ENCODE measurements around the gene CHFR.
"Not testable (repeated sequence)": the region's sequence is repeated elsewhere in the genome, so short reads cannot be mapped to it uniquely, and the experiment has no call there.

Gene CHFR

DNA sequence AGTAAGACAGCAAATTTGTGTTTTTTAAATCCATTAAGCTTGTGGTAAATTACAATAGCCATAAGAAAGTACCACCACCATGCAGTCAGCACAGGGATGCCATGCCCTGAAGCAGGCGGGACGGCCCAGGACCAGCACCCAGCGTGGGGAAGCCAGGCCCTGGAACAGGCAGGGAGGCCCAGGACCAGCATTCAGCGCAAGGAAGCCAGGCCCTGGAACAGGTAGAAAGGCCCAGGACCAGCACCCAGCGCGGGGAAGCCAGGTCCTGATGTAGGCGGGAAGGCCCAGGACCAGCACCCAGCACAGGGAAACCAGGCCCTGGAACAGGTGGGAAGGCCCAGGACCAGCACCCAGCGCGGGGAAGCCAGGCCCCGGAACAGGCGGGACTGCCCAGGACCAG is 13.2 kb downstream of the CHFR start:
- no peak overlapping the region for H3K27ac ChIP-seq (ENCODE audit: low read depth, low read length)
- no peaks in the 10 kb centered on the region for H3K4me1 ChIP-seq (ENCODE audit: control insufficient read depth, insufficient read depth, low read length)
- peaks cover 62% of the 10 kb centered on the region for H3K36me3 ChIP-seq (ENCODE audit: control insufficient read depth, insufficient read depth, low read length)
- H3K27me3 ChIP-seq (ENCODE audit: control insufficient read depth, insufficient read depth, low read length) = no peaks in the 10 kb centered on the region
- no peaks in the 10 kb centered on the region for H3K9me3 ChIP-seq (ENCODE audit: control insufficient read depth, insufficient read depth, low read length)
- H3K4me3 ChIP-seq (ENCODE audit: low read depth, low read length) = no peak overlapping the region
- H3K9ac ChIP-seq (ENCODE audit: low read depth, low read length) = no peak overlapping the region

DNA sequence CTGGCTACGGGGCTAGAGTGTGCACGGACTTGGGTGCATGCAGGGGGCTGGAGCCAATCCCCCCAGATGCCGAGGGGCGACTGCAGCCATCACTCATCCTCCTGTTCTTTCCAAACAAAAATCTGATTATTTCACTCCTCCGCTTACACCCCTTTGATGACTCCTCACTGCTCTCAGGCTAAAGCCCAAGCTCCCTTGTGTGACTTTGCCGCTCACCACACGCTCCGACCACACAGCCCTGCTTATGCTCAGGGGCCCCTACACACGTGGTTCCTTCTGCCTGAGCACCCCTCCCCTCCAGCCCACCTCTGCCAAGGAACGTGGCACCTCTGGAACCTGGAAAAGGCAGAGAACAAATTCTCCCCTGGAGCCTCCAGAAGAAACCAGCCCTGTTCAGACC is 13.7 kb downstream of the CHFR start:
- Histone ChIP-seq H3K27ac (ENCODE audit: low read depth, low read length) (no peak overlapping the region), H3K9me3 (ENCODE audit: control insufficient read depth, insufficient read depth, low read length) (no peaks in the 10 kb centered on the region), H3K4me3 (ENCODE audit: low read depth, low read length) (no peak overlapping the region), H3K4me1 (ENCODE audit: control insufficient read depth, insufficient read depth, low read length) (no peaks in the 10 kb centered on the region), H3K27me3 (ENCODE audit: control insufficient read depth, insufficient read depth, low read length) (no peaks in the 10 kb centered on the region), H3K36me3 (ENCODE audit: control insufficient read depth, insufficient read depth, low read length) (peaks cover 63% of the 10 kb centered on the region), H3K9ac (ENCODE audit: low read depth, low read length) (no peak overlapping the region)

DNA sequence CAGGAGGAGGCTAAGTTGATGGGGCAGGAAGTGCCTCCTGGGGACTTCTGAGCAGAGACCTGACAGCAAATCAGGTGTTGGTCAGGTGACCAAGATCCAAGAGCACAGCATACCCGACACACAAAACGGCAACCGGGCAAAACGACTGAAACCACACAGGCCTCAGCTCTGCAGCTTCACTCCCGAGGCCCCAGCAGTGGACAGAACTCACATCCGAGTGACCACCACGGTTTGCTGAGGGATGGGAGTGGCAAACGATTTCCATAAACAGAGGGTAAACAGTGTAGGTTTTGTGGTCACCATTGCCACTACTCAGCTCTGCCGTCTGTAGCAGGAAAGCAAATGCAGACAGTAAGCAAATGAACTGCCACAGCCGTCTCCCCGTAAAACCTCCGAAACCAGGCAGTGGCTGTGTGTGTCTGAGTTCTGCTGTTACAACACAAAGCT is 14.4 kb downstream of the CHFR start:
- H3K9ac ChIP-seq (ENCODE audit: low read depth, low read length) = no peak overlapping the region
- no peak overlapping the region for H3K27ac ChIP-seq (ENCODE audit: low read depth, low read length)
- H3K4me1 ChIP-seq (ENCODE audit: control insufficient read depth, insufficient read depth, low read length) = no peaks in the 10 kb centered on the region
- H3K9me3 ChIP-seq (ENCODE audit: control insufficient read depth, insufficient read depth, low read length) = no peaks in the 10 kb centered on the region
- no peaks in the 10 kb centered on the region for H3K27me3 ChIP-seq (ENCODE audit: control insufficient read depth, insufficient read depth, low read length)
- H3K4me3 ChIP-seq (ENCODE audit: low read depth, low read length) = no peak overlapping the region
- H3K36me3 ChIP-seq (ENCODE audit: control insufficient read depth, insufficient read depth, low read length) = peaks cover 64% of the 10 kb centered on the region

DNA sequence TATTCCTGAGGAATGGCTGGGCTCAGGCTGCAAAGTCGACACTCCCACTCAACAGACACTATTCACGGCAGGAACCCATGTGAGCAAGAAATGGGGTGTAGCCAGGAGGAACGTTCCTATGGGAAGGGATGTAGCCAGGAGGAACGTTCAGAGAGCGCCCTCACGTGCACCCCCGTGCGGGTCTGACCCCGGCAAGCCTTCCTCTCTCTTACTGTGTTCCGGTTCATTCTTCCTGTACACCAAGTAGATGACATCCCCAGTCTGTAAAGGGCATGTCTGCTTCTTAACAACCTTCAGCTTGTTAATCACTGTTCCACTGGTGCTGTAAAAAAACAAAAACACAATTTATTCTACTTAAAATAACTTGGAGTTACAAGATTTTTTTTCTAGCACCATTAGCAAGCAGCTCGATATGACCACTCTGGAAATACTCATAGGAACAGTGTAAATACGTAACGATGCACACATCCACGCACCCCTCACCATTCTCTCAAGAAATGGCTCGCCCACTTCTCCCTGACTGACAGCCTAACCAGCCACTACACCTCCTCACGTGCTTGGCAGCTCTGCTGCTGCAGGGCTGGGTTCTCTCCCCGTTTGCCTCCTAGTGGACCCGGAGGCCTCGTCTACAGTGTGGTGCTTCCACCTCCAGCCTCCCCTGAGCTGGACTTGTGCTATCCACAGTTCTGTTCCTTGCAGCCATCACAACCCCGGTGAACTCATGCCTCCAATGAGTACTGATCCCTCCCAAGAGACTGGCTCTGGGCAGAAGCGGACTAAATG is 15.1 kb downstream of the CHFR start:
- Histone ChIP-seq H3K27ac (ENCODE audit: low read depth, low read length) (no peak overlapping the region), H3K9me3 (ENCODE audit: control insufficient read depth, insufficient read depth, low read length) (no peaks in the 10 kb centered on the region), H3K4me3 (ENCODE audit: low read depth, low read length) (no peak overlapping the region), H3K27me3 (ENCODE audit: control insufficient read depth, insufficient read depth, low read length) (no peaks in the 10 kb centered on the region), H3K4me1 (ENCODE audit: control insufficient read depth, insufficient read depth, low read length) (no peaks in the 10 kb centered on the region), H3K9ac (ENCODE audit: low read depth, low read length) (no peak overlapping the region), H3K36me3 (ENCODE audit: control insufficient read depth, insufficient read depth, low read length) (peaks cover 68% of the 10 kb centered on the region)

DNA sequence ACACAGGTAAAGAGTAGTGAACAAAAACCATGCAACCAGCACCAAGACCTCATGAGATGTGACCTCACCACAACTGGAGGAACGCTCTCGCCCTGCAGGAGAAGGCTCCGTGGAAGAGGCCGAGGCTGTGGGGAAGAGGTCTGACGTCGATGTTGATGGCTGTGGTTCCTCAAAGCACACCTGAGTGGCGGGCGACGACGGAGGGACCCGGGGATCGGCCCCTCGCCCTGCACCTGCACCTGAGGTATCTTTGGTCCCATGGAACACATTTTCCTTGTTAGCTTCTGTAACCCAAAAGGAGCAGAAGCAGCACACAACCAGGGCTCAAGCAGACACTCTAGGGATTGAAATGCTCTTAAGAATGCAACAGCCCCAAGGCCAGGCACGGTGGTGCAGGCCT is 17.9 kb downstream of the CHFR start:
- Histone ChIP-seq H3K27ac (ENCODE audit: low read depth, low read length) (no peak overlapping the region), H3K9me3 (ENCODE audit: control insufficient read depth, insufficient read depth, low read length) (no peaks in the 10 kb centered on the region), H3K27me3 (ENCODE audit: control insufficient read depth, insufficient read depth, low read length) (no peaks in the 10 kb centered on the region), H3K4me1 (ENCODE audit: control insufficient read depth, insufficient read depth, low read length) (no peaks in the 10 kb centered on the region), H3K9ac (ENCODE audit: low read depth, low read length) (no peak overlapping the region), H3K36me3 (ENCODE audit: control insufficient read depth, insufficient read depth, low read length) (peaks cover 64% of the 10 kb centered on the region), H3K4me3 (ENCODE audit: low read depth, low read length) (no peak overlapping the region)

DNA sequence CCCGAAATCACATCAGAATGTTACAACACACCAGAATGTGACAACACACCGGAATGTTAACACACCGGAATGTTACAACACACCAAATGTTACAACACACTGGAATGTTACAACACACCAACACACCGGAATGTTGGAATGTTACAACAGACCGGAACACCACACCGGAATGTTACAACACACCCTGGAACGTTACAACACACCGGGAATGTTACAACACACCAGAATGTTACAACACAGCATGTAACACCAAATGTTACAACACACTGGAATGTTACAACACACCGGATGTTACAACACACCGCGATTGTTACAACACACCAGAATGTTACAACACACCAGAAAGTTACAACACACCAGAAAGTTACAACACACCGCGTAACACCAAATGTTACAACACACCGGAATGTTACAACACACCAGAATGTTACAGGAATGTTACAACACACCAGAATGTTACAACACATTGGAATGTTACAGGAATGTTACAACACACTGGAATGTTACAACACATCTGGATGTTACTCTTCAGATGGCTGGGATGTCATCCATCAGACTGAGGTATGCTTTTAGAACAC is 21.1 kb downstream of the CHFR start:
- Histone ChIP-seq H3K9ac (ENCODE audit: low read depth, low read length) (no peak overlapping the region), H3K27ac (ENCODE audit: low read depth, low read length) (no peak overlapping the region), H3K27me3 (ENCODE audit: control insufficient read depth, insufficient read depth, low read length) (no peaks in the 10 kb centered on the region), H3K9me3 (ENCODE audit: control insufficient read depth, insufficient read depth, low read length) (no peaks in the 10 kb centered on the region), H3K4me3 (ENCODE audit: low read depth, low read length) (no peak overlapping the region), H3K4me1 (ENCODE audit: control insufficient read depth, insufficient read depth, low read length) (no peaks in the 10 kb centered on the region), H3K36me3 (ENCODE audit: control insufficient read depth, insufficient read depth, low read length) (peaks cover 52% of the 10 kb centered on the region)

DNA sequence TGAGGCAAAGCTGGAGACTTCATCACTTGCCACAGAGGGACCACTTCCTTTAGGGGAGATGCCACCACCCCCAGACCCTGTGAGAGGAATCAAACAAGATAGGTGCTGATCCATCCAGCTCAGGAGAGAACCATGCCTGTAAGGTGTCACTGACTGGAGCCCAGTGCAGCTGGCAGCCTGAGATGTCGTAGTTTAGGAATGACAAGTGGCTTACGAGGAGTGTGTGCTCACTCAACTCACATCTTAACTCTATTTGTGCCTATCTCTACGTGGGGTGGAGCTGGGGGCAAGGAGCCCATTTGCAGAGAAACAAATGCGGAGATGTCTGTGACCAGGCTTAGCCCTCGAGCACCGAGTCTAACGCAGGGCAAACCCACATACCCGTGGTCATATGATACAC is 25.8 kb downstream of the CHFR start:
- H3K9me3 ChIP-seq (ENCODE audit: control insufficient read depth, insufficient read depth, low read length) = no peaks in the 10 kb centered on the region
- no peak overlapping the region for H3K9ac ChIP-seq (ENCODE audit: low read depth, low read length)
- no peaks in the 10 kb centered on the region for H3K4me1 ChIP-seq (ENCODE audit: control insufficient read depth, insufficient read depth, low read length)
- H3K4me3 ChIP-seq (ENCODE audit: low read depth, low read length) = no peak overlapping the region
- H3K27ac ChIP-seq (ENCODE audit: low read depth, low read length) = no peak overlapping the region
- peaks cover 59% of the 10 kb centered on the region for H3K36me3 ChIP-seq (ENCODE audit: control insufficient read depth, insufficient read depth, low read length)
- H3K27me3 ChIP-seq (ENCODE audit: control insufficient read depth, insufficient read depth, low read length) = no peaks in the 10 kb centered on the region

DNA sequence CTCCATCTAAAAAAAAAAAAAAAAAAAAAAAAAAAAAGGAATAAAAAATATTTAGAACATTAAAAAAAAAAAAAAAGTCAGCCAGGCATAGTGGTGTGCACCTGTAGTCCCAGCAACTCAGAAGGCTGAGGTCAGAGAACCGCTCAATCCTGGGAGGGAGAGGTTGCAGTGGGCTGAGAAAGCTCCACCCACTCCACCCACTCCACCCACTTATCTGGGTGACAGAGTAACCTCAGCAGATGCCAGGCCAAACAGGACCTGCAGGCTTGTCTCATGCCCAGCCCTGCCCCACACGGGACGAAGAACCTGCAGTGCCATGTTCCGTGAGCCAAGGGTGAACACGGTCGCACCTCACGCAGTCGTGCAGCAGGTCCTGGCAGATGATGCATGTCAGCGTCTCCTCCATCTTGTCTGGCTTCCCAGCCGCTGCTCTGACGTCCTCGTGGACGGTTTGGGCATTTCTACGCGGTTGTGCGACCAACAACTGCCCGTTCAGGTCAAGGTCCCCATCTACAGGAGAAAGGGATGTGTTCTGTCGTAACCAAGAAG is 28.6 kb downstream of the CHFR start:
- no peak overlapping the region for H3K9ac ChIP-seq (ENCODE audit: low read depth, low read length)

DNA sequence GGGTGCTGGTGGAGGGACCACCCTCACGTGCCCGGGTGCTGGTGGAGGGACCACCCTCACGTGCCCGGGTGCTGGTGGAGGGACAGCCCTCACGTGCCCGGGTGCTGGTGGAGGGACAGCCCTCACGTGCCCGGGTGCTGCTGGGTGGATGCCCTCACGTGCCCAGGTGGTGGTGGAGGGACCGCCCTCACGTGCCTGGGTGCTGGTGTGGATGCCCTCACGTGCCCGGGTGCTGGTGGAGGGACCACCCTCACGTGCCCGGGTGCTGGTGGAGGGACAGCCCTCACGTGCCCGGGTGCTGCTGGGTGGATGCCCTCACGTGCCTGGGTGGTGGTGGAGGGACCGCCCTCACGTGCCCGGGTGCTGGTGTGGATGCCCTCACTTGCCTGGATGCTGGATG is 30.4 kb downstream of the CHFR start:
- H3K27me3 ChIP-seq (ENCODE audit: control insufficient read depth, insufficient read depth, low read length); H3K27ac ChIP-seq (ENCODE audit: low read depth, low read length); H3K4me3 ChIP-seq (ENCODE audit: low read depth, low read length); H3K4me1 ChIP-seq (ENCODE audit: control insufficient read depth, insufficient read depth, low read length); H3K9me3 ChIP-seq (ENCODE audit: control insufficient read depth, insufficient read depth, low read length); H3K9ac ChIP-seq (ENCODE audit: low read depth, low read length): not testable (repeated sequence)
- H3K36me3 ChIP-seq (ENCODE audit: control insufficient read depth, insufficient read depth, low read length) = peaks cover 83% of the 10 kb centered on the region

More for the DNA sequence above, 28.6 kb downstream of the CHFR start:
- H3K27me3 ChIP-seq (ENCODE audit: control insufficient read depth, insufficient read depth, low read length) = no peaks in the 10 kb centered on the region
- H3K36me3 ChIP-seq (ENCODE audit: control insufficient read depth, insufficient read depth, low read length) = peaks cover 70% of the 10 kb centered on the region
- H3K27ac ChIP-seq (ENCODE audit: low read depth, low read length) = no peak overlapping the region
- H3K9me3 ChIP-seq (ENCODE audit: control insufficient read depth, insufficient read depth, low read length) = no peaks in the 10 kb centered on the region
- H3K4me1 ChIP-seq (ENCODE audit: control insufficient read depth, insufficient read depth, low read length) = no peaks in the 10 kb centered on the region
- H3K4me3 ChIP-seq (ENCODE audit: low read depth, low read length) = no peak overlapping the region

DNA sequence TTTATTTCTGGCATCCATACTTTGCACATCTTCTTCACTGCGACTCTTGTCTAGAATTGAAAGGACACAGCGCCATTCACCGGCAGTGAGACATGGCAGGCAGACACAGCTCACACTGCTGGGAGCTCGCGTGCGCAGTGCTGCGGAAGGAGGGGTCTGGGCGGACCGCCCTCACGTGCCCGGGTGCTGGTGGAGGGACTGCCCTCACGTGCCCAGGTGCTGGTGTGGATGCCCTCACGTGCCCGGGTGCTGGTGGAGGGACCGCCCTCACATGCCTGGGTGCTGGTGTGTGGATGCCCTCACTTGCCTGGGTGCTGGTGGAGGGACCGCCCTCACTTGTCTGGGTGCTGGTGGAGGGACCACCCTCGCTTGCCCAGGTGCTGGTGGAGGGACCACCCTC is 30.8 kb downstream of the CHFR start:
- Histone ChIP-seq H3K4me3 (ENCODE audit: low read depth, low read length) (no peak overlapping the region), H3K27me3 (ENCODE audit: control insufficient read depth, insufficient read depth, low read length) (no peaks in the 10 kb centered on the region), H3K9me3 (ENCODE audit: control insufficient read depth, insufficient read depth, low read length) (no peaks in the 10 kb centered on the region), H3K36me3 (ENCODE audit: control insufficient read depth, insufficient read depth, low read length) (peaks cover 81% of the 10 kb centered on the region), H3K27ac (ENCODE audit: low read depth, low read length) (no peak overlapping the region), H3K9ac (ENCODE audit: low read depth, low read length) (no peak overlapping the region), H3K4me1 (ENCODE audit: control insufficient read depth, insufficient read depth, low read length) (no peaks in the 10 kb centered on the region)

DNA sequence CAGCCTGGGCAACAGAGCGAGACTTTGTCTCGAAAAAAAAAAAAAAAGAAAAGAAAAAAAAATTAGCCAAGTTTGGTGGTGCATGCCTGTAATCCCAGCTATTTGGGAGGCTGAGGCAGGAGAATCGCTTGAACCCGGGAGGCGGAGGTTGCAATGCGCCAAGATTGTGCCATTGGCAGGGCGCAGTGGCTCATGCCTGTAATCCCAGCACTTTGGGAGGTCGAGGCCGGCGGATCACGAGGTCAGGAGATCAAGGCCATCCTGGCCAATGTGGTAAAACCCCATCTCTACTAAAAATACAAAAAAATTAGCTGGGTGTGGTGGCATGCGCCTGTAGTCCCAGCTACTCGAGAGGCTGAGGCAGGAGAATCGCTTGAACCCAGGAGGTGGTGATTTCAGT is 32.2 kb downstream of the CHFR start:
- H3K36me3 ChIP-seq (ENCODE audit: control insufficient read depth, insufficient read depth, low read length) = peaks cover 82% of the 10 kb centered on the region
- not testable (repeated sequence) for H3K4me1 ChIP-seq (ENCODE audit: control insufficient read depth, insufficient read depth, low read length); H3K9ac ChIP-seq (ENCODE audit: low read depth, low read length)

More for the DNA sequence above, 32.2 kb downstream of the CHFR start:
- not testable (repeated sequence) for H3K4me3 ChIP-seq (ENCODE audit: low read depth, low read length); H3K27ac ChIP-seq (ENCODE audit: low read depth, low read length); H3K27me3 ChIP-seq (ENCODE audit: control insufficient read depth, insufficient read depth, low read length); H3K9me3 ChIP-seq (ENCODE audit: control insufficient read depth, insufficient read depth, low read length)
